PC-9 (cell line): ENCODE measurements around the gene CLDN15. TPM values are rescaled to one million over a fixed set of nuclear protein-coding genes. Genes with fewer than 3 reads are reported as not detected.
"Not testable (repeated sequence)": the region's sequence is repeated elsewhere in the genome, so short reads cannot be mapped to it uniquely, and the experiment has no call there.

ENCODE experiments used
- Bru-seq: library from RNA; stranded (reverse); fragments of 400-500 nt; gene quantifications from one replicate; lab custom pipeline; 2021; lab: Mats Ljungman, UMichigan
- BruChase-seq, 2 experiments: library from RNA; stranded (reverse); fragments of 400-500 nt; gene quantifications; one replicate each; lab custom pipeline; 2021; lab: Mats Ljungman, UMichigan
- BruUV-seq: library from RNA; stranded (reverse); fragments of 400-500 nt; replicated peaks from 2 replicates; lab custom pipeline; 2021; lab: Mats Ljungman, UMichigan
- CTCF ChIA-PET: fragments of 300-600 bp; sonication (Branson Sonifier 250); formaldehyde crosslinking; loops from one replicate; lab custom pipeline; 2022; ENCODE audit warnings: antibody characterized with exemption; lab: Charles Lee
- POLR2A ChIA-PET: fragments of 300-600 bp; sonication (Branson Sonifier 250); formaldehyde crosslinking; loops from one replicate; lab custom pipeline; 2022; ENCODE audit warnings: antibody characterized with exemption; ENCODE audit not compliant: unreplicated experiment; lab: Charles Lee
- DNase-seq, 2 experiments: peaks; one replicate each; pipeline versions ENCODE4 v3.0.0 to v3.0.0-alpha.2; 2015 to 2022; ENCODE audit warnings: mixed read lengths in 1 of 2
- H2AFZ ChIP-seq: fragments of 200-600 bp; sonication (generic); 2 replicates; pipeline ENCODE4 v1.8.1; 2017; ENCODE audit warnings: antibody characterized with exemption
- H3F3A ChIP-seq: fragments of 200-600 bp; sonication (generic); 2 replicates; pipeline ENCODE4 v1.8.1; 2017; ENCODE audit warnings: antibody characterized with exemption, mild to moderate bottlenecking, low read depth; ENCODE audit not compliant: insufficient read depth
- H3K27ac ChIP-seq: fragments of 200-600 bp; sonication (generic); 2 replicates; pipeline ENCODE4 v1.6.1; 2016; ENCODE audit warnings: mixed run types
- H3K27me3 ChIP-seq: fragments of 200-600 bp; sonication (generic); 2 replicates; pipeline ENCODE4 v1.6.1; 2016; ENCODE audit warnings: low read depth, mixed run types; ENCODE audit not compliant: insufficient read depth
- H3K36me3 ChIP-seq: fragments of 200-600 bp; sonication (generic); 2 replicates; pipeline ENCODE4 v1.6.1; 2016; ENCODE audit warnings: low read depth, mixed run types
- H3K4me1 ChIP-seq: fragments of 200-600 bp; sonication (generic); replicated peaks from 2 replicates; pipeline ENCODE4 v1.6.1; 2016; ENCODE audit warnings: mixed run types; ENCODE audit not compliant: insufficient read depth
- H3K4me2 ChIP-seq: fragments of 200-600 bp; sonication (generic); 2 replicates; pipeline ENCODE4 v1.6.1; 2017; ENCODE audit warnings: mixed run types
- H3K4me3 ChIP-seq: fragments of 200-600 bp; sonication (generic); 2 replicates; pipeline ENCODE4 v1.6.1; 2016; ENCODE audit warnings: mixed run types
- H3K79me2 ChIP-seq: fragments of 200-600 bp; sonication (generic); 2 replicates; pipeline ENCODE4 v1.6.1; 2017; ENCODE audit warnings: low read depth, mixed run types
- H3K9me2 ChIP-seq: fragments of 200-600 bp; sonication (generic); 2 replicates; pipeline ENCODE4 v1.8.1; 2017; ENCODE audit warnings: mild to moderate bottlenecking; ENCODE audit not compliant: insufficient read depth
- H3K9me3 ChIP-seq: fragments of 200-600 bp; sonication (generic); 2 replicates; pipeline ENCODE4 v1.8.1; 2016; ENCODE audit warnings: low read depth; ENCODE audit not compliant: insufficient read depth
- H4K20me1 ChIP-seq: fragments of 200-600 bp; sonication (generic); 2 replicates; pipeline ENCODE4 v1.8.1; 2017; ENCODE audit not compliant: insufficient read depth
- CTCF ChIP-seq: fragments of 200-600 bp; sonication (generic); conservative IDR thresholded peaks from 2 replicates; pipeline ENCODE4 v1.6.1; 2017; ENCODE audit warnings: mixed run types, antibody characterized with exemption, mild to moderate bottlenecking, moderate library complexity
- EZH2 ChIP-seq: fragments of 200-600 bp; sonication (generic); IDR thresholded peaks from 2 replicates; pipeline ENCODE4 v1.8.0; 2017; ENCODE audit warnings: antibody characterized with exemption, low read depth
- intact Hi-C: fragments of 100-400 bp; cut with micrococcal nuclease; formaldehyde crosslinking; loops from one replicate; pipeline ENCODE4 v1.10.0; 2022; ENCODE audit not compliant: unreplicated experiment
- long read RNA-seq: library from polyadenylated mRNA; stranded (forward); transcript quantifications from one replicate; pipeline ENCODE4 v2.0.0, GENCODE V29; 2022
- total RNA-seq: library from RNA; stranded (reverse); gene quantifications from 2 replicates; pipeline ENCODE4 v1.2.3, GENCODE V29; 2021

CLDN15 gene
- total RNA-seq = 16.0 and 17.2 TPM in 2 replicates
- Bru-seq, nascent RNA = percentile 62 among the genes with signal in this experiment
- percentile 81 among the genes with signal in this experiment for BruChase-seq, experiment 1, labeled RNA remaining after a 2-hour chase
- BruChase-seq, experiment 2, labeled RNA remaining after a 6-hour chase = percentile 88 among the genes with signal in this experiment
- long read RNA-seq, partial matches to known transcripts = 8 of 24 reads
- long read RNA-seq, other reads (novel, unspliced or antisense) = 14 of 24 reads

GRCh38 chr7:101237206-101238067, at the start of gene CLDN15:
Gene CLDN15 (minus strand): TSS chr7:101237802. CDS start chr7:101237581, 221 bp downstream.
- no peaks in the 10 kb centered on the region for H3K9me3 ChIP-seq
- ChIA-PET POLR2A (interaction anchor here (0.6 to 1.0 kb wide), 2 partner anchors 20 to 86 kb away, joined by 4 to 10 read pairs; partner anchors contain the start of gene PLOD3), CTCF (interaction anchor here (0.6 kb wide), 1 partner anchor 46 kb away, joined by 3 read pairs; no protein-coding TSS in a partner anchor)
- H3K27me3 ChIP-seq = no peaks in the 10 kb centered on the region
- H3K27ac ChIP-seq = no peak within 1 kb of the TSS
- H3K4me3 ChIP-seq = no peak within 1 kb of the TSS
- TF ChIP-seq EZH2 = no peak
- no peak for TF ChIP-seq CTCF
- no peak within 1 kb of the TSS for H3K4me2 ChIP-seq
- no peaks in the 10 kb centered on the region for H3K36me3 ChIP-seq
- DNase-seq = no peak
- no TSS peak for BruUV-seq
- intact Hi-C loops = no loop called here
- H3K4me1 ChIP-seq = no peaks in the 10 kb centered on the region
- H2AFZ ChIP-seq = no peak within 1 kb of the TSS
- peaks cover 10% of the 10 kb centered on the region; the same call in 1 of the 2 replicates for H4K20me1 ChIP-seq
- no peaks in the 10 kb centered on the region for H3K9me2 ChIP-seq
- H3K79me2 ChIP-seq = peaks cover 5% of the 10 kb centered on the region; the same call in 1 of the 2 replicates
- peaks cover 15% of the 10 kb centered on the region; the same call in 1 of the 2 replicates for H3F3A ChIP-seq

GRCh38 chr7:101287032-101287431, 49.4 kb upstream of the CLDN15 start:
- TF ChIP-seq EZH2 (no peak), CTCF (no peak)
- BruUV-seq = no TSS peak
- Histone ChIP-seq H3K9me3 (no peaks in the 10 kb centered on the region), H3K4me1 (no peaks in the 10 kb centered on the region), H3K27ac (no peak overlapping the region), H3F3A (no peaks in the 10 kb centered on the region), H3K79me2 (no peaks in the 10 kb centered on the region), H3K4me3 (no peak overlapping the region), H3K36me3 (no peaks in the 10 kb centered on the region), H3K4me2 (no peak overlapping the region), H3K27me3 (peaks cover 18% of the 10 kb centered on the region), H4K20me1 (no peaks in the 10 kb centered on the region), H3K9me2 (no peaks in the 10 kb centered on the region), H2AFZ (no peak overlapping the region)
- CTCF ChIA-PET = no interaction called here
- intact Hi-C loops = no loop called here
- POLR2A ChIA-PET = no interaction called here
- no peak for DNase-seq

GRCh38 chr7:101285880-101286279, 48.3 kb upstream of the CLDN15 start:
- H3K27me3 ChIP-seq = peaks cover 18% of the 10 kb centered on the region
- H3K79me2 ChIP-seq, H3K4me1 ChIP-seq, intact Hi-C loops, H2AFZ ChIP-seq, H3K27ac ChIP-seq, DNase-seq, H4K20me1 ChIP-seq, CTCF ChIA-PET, H3K36me3 ChIP-seq, H3K9me2 ChIP-seq, BruUV-seq, H3K4me2 ChIP-seq, POLR2A ChIA-PET, H3F3A ChIP-seq, H3K4me3 ChIP-seq, H3K9me3 ChIP-seq: not testable (repeated sequence)
